ENCODE measurements around the gene ADGRF1. TPM values are rescaled to one million over a fixed set of nuclear protein-coding genes. Genes with fewer than 3 reads are reported as not detected.
"Not testable (repeated sequence)": the region's sequence is repeated elsewhere in the genome, so short reads cannot be mapped to it uniquely, and the experiment has no call there.

The ADGRF1 gene
- total and polyA plus RNA-seq, 5 donors from 2014 or later, result not detected

GRCh38 chr6:47057830-47058540 is 15.9 kb upstream of the ADGRF1 start:
- DNase-seq (no peak), ATAC-seq (ENCODE audit: low read depth in 2 of 2) (no peak)
- H3K4me1 ChIP-seq (ENCODE audit: control insufficient read depth, insufficient read depth, low read length, poor library complexity, severe bottlenecking), result no peaks in the 10 kb centered on the region
- no peak overlapping the region for H3K27ac ChIP-seq (ENCODE audit: insufficient read depth, low read length, poor library complexity, severe bottlenecking)
- H3K36me3 Mint-ChIP-seq, result no peaks in the 10 kb centered on the region
- H3K36me3 ChIP-seq (ENCODE audit: control insufficient read depth, insufficient read depth, low read length), result no peaks in the 10 kb centered on the region
- H3K27me3 Mint-ChIP-seq, result no peaks in the 10 kb centered on the region
- no peaks in the 10 kb centered on the region for H3K9me3 ChIP-seq (ENCODE audit: control insufficient read depth in 2 of 2, low read length in 2 of 2)
- H3K27me3 ChIP-seq (ENCODE audit: control insufficient read depth, insufficient read depth, low read length), result no peaks in the 10 kb centered on the region
- peaks cover 0 to 5% (median 1%) of the 10 kb centered on the region in 7 donors for H3K9me3 Mint-ChIP-seq
- H3K4me1 Mint-ChIP-seq, result no peaks in the 10 kb centered on the region
- H3K4me3 Mint-ChIP-seq, result no peak overlapping the region
- H3K4me3 ChIP-seq (ENCODE audit: low read depth, low read length), result no peak overlapping the region
- H3K27ac Mint-ChIP-seq, result no peak overlapping the region

- H3K4me1 ChIP-seq (ENCODE audit: control insufficient read depth, insufficient read depth, low read length, poor library complexity, severe bottlenecking), result no peaks in the 10 kb centered on the region
- Mint-ChIP-seq H3K27me3 (no peaks in the 10 kb centered on the region), H3K9me3 (peaks cover 0 to 5% (median 0%) of the 10 kb centered on the region in 7 donors), H3K4me3 (no peak overlapping the region), H3K27ac (no peak overlapping the region), H3K4me1 (no peaks in the 10 kb centered on the region), H3K36me3 (no peaks in the 10 kb centered on the region)
- no peak for ATAC-seq (ENCODE audit: low read depth in 2 of 2)
- no peak overlapping the region for H3K27ac ChIP-seq (ENCODE audit: insufficient read depth, low read length, poor library complexity, severe bottlenecking)
- no peaks in the 10 kb centered on the region for H3K9me3 ChIP-seq (ENCODE audit: control insufficient read depth in 2 of 2, low read length in 2 of 2)
- no peak overlapping the region for H3K4me3 ChIP-seq (ENCODE audit: low read depth, low read length)
- no peaks in the 10 kb centered on the region for H3K27me3 ChIP-seq (ENCODE audit: control insufficient read depth, insufficient read depth, low read length)
- H3K36me3 ChIP-seq (ENCODE audit: control insufficient read depth, insufficient read depth, low read length), result no peaks in the 10 kb centered on the region
- no peak for DNase-seq
These were observed 14.7 kb upstream of the ADGRF1 start for GRCh38 chr6:47056832-47057231.

DNA sequence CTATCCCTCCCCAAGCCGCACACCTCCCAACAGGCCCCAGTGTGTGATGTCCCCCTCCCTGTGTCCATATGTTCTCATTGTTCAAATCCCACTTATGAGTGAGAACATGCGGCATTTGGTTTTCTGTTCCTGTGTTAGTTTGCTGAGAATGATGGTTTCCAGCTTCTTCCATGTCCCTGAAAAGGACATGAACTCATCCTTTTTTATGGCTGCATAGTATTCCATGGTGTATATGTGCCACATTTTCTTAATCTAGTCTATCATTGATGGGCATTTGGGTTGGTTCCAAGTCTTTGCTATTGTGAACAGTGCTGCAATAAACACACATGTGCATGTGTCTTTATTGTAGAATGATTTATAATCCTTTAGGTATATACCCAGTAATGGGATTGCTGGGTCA is 12.2 kb upstream of the ADGRF1 start:
- not testable (repeated sequence) for H3K27me3 Mint-ChIP-seq; DNase-seq; H3K4me3 Mint-ChIP-seq; H3K9me3 ChIP-seq (ENCODE audit: control insufficient read depth in 2 of 2, low read length in 2 of 2); H3K9me3 Mint-ChIP-seq; H3K27ac ChIP-seq (ENCODE audit: insufficient read depth, low read length, poor library complexity, severe bottlenecking); H3K4me1 ChIP-seq (ENCODE audit: control insufficient read depth, insufficient read depth, low read length, poor library complexity, severe bottlenecking); H3K27me3 ChIP-seq (ENCODE audit: control insufficient read depth, insufficient read depth, low read length); H3K4me3 ChIP-seq (ENCODE audit: low read depth, low read length); H3K4me1 Mint-ChIP-seq; H3K36me3 Mint-ChIP-seq; ATAC-seq (ENCODE audit: low read depth in 2 of 2); H3K27ac Mint-ChIP-seq; H3K36me3 ChIP-seq (ENCODE audit: control insufficient read depth, insufficient read depth, low read length)

DNA sequence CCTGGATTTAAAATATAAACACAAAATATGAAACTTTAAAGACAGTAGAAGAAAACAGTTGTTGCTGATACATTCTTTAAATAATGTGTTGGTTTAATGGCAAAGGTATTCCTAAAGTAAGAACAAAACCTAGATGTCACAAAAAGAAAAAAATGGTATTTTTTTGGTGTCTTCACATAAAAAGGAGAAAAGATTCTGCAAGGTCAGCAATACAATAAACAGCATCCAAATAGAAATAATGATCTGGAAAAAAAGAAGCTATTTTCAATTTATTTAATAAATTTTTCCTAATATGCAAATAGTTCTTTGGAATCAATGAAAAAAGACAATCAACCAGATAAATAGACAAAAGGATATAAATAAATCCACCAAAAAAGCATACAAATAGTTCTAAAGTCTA is 6.5 kb upstream of the ADGRF1 start:
- Histone ChIP-seq H3K4me3 (ENCODE audit: low read depth, low read length) (no peak overlapping the region), H3K27ac (ENCODE audit: insufficient read depth, low read length, poor library complexity, severe bottlenecking) (no peak overlapping the region), H3K36me3 (ENCODE audit: control insufficient read depth, insufficient read depth, low read length) (no peaks in the 10 kb centered on the region), H3K27me3 (ENCODE audit: control insufficient read depth, insufficient read depth, low read length) (no peaks in the 10 kb centered on the region), H3K4me1 (ENCODE audit: control insufficient read depth, insufficient read depth, low read length, poor library complexity, severe bottlenecking) (no peaks in the 10 kb centered on the region), H3K9me3 (ENCODE audit: control insufficient read depth in 2 of 2, low read length in 2 of 2) (no peaks in the 10 kb centered on the region)
- peaks cover 0 to 2% (median 0%) of the 10 kb centered on the region in 4 donors for H3K4me1 Mint-ChIP-seq
- no peak for DNase-seq
- no peak overlapping the region for H3K27ac Mint-ChIP-seq
- H3K9me3 Mint-ChIP-seq, result peaks cover 0 to 2% (median 0%) of the 10 kb centered on the region in 7 donors
- ATAC-seq (ENCODE audit: low read depth in 2 of 2), result no peak
- no peak overlapping the region for H3K4me3 Mint-ChIP-seq
- H3K36me3 Mint-ChIP-seq, result no peaks in the 10 kb centered on the region
- H3K27me3 Mint-ChIP-seq, result peaks cover 4% of the 10 kb centered on the region

DNA sequence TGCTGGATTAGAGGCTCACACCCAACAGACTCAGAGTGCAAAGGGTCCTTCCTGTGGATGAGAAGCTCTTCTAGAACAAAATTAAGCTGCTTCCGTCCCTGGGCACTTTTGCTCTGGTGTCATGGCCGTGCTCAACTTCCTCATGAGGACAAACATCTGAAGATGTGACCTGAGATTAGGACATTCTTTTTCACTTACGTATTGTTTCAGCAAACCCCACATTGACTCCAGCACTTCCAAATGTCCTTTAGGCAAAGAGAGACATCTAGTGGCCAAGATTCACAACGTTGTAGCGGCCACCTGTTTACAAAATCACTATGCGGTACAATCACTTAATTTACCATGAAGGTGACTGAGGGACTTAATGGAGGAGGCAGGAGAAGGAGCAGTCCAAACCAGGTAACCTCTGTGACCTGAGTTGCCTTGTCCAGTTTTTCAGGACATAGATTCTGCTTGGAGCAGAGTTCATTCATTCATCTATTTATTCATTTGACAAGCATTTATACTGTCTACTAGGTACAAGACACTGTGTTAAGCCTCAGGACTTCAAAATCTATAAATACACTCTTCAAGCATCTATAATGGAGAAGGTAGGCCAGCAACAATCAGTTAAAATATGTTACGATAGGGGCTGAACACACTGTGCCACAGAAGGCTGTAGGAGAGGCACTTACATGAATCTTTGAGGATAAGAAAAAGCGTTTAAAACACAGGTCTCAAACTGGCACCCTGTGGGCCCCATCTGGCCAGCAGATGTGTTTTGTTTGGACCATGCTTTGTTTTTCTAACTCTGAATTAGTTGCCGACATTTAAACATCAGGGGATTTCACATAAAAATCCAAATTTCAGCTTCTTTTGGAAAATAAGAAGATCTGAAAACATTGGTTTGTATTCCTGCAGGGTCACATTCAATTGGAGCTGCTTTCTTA is 5.6 kb upstream of the ADGRF1 start:
- Histone ChIP-seq H3K36me3 (ENCODE audit: control insufficient read depth, insufficient read depth, low read length) (no peaks in the 10 kb centered on the region), H3K27ac (ENCODE audit: insufficient read depth, low read length, poor library complexity, severe bottlenecking) (no peak overlapping the region), H3K9me3 (ENCODE audit: control insufficient read depth in 2 of 2, low read length in 2 of 2) (no peaks in the 10 kb centered on the region), H3K27me3 (ENCODE audit: control insufficient read depth, insufficient read depth, low read length) (no peaks in the 10 kb centered on the region), H3K4me3 (ENCODE audit: low read depth, low read length) (no peak overlapping the region), H3K4me1 (ENCODE audit: control insufficient read depth, insufficient read depth, low read length, poor library complexity, severe bottlenecking) (no peaks in the 10 kb centered on the region)
- H3K4me3 Mint-ChIP-seq, result no peak overlapping the region
- H3K4me1 Mint-ChIP-seq, result peaks cover 0 to 2% (median 0%) of the 10 kb centered on the region in 4 donors
- peaks cover 0 to 2% (median 0%) of the 10 kb centered on the region in 7 donors for H3K9me3 Mint-ChIP-seq
- H3K36me3 Mint-ChIP-seq, result no peaks in the 10 kb centered on the region
- DNase-seq (peak in 2 of 3 donors; percentile 2 to 52), ATAC-seq (ENCODE audit: low read depth in 2 of 2) (no peak)
- peaks cover 4% of the 10 kb centered on the region for H3K27me3 Mint-ChIP-seq
- no peak overlapping the region for H3K27ac Mint-ChIP-seq

GRCh38 chr6:47047097-47047478 is 5.0 kb upstream of the ADGRF1 start:
- peaks cover 0 to 2% (median 0%) of the 10 kb centered on the region in 7 donors for H3K9me3 Mint-ChIP-seq
- H3K9me3 ChIP-seq (ENCODE audit: control insufficient read depth in 2 of 2, low read length in 2 of 2), result no peaks in the 10 kb centered on the region

GRCh38 chr6:47044397-47044796 is 2.3 kb upstream of the ADGRF1 start:
- H3K27me3 Mint-ChIP-seq, result peaks cover 10% of the 10 kb centered on the region
- H3K27ac ChIP-seq (ENCODE audit: insufficient read depth, low read length, poor library complexity, severe bottlenecking), result no peak overlapping the region
- DNase-seq, result no peak

More at GRCh38 chr6:47047097-47047478, 5.0 kb upstream of the ADGRF1 start:
- Histone ChIP-seq H3K36me3 (ENCODE audit: control insufficient read depth, insufficient read depth, low read length) (no peaks in the 10 kb centered on the region), H3K27ac (ENCODE audit: insufficient read depth, low read length, poor library complexity, severe bottlenecking) (no peak overlapping the region), H3K27me3 (ENCODE audit: control insufficient read depth, insufficient read depth, low read length) (no peaks in the 10 kb centered on the region), H3K4me1 (ENCODE audit: control insufficient read depth, insufficient read depth, low read length, poor library complexity, severe bottlenecking) (no peaks in the 10 kb centered on the region), H3K4me3 (ENCODE audit: low read depth, low read length) (no peak overlapping the region)
- no peak for DNase-seq
- peaks cover 0 to 2% (median 0%) of the 10 kb centered on the region in 4 donors for H3K4me1 Mint-ChIP-seq
- no peak for ATAC-seq (ENCODE audit: low read depth in 2 of 2)
- H3K4me3 Mint-ChIP-seq, result no peak overlapping the region
- no peak overlapping the region for H3K27ac Mint-ChIP-seq
- H3K27me3 Mint-ChIP-seq, result peaks cover 4% of the 10 kb centered on the region
- no peaks in the 10 kb centered on the region for H3K36me3 Mint-ChIP-seq

More at GRCh38 chr6:47044397-47044796, 2.3 kb upstream of the ADGRF1 start:
- no peaks in the 10 kb centered on the region for H3K36me3 Mint-ChIP-seq
- H3K9me3 ChIP-seq (ENCODE audit: control insufficient read depth in 2 of 2, low read length in 2 of 2), result no peaks in the 10 kb centered on the region
- H3K4me1 Mint-ChIP-seq, result peaks cover 0 to 2% (median 0%) of the 10 kb centered on the region in 4 donors
- no peak overlapping the region for H3K4me3 Mint-ChIP-seq
- no peaks in the 10 kb centered on the region for H3K27me3 ChIP-seq (ENCODE audit: control insufficient read depth, insufficient read depth, low read length)
- no peak overlapping the region for H3K4me3 ChIP-seq (ENCODE audit: low read depth, low read length)
- no peaks in the 10 kb centered on the region for H3K36me3 ChIP-seq (ENCODE audit: control insufficient read depth, insufficient read depth, low read length)
- ATAC-seq (ENCODE audit: low read depth in 2 of 2), result no peak
- no peak overlapping the region for H3K27ac Mint-ChIP-seq
- peaks cover 0 to 2% (median 0%) of the 10 kb centered on the region in 7 donors for H3K9me3 Mint-ChIP-seq
- no peaks in the 10 kb centered on the region for H3K4me1 ChIP-seq (ENCODE audit: control insufficient read depth, insufficient read depth, low read length, poor library complexity, severe bottlenecking)

All from CD4-positive, CD25-positive, alpha-beta regulatory T cell (primary cell).